Heart left ventricle (tissue), 16 donors: ENCODE data around the gene MSLN. TPM values are rescaled to one million over a fixed set of nuclear protein-coding genes. Genes with fewer than 3 reads are reported as not detected.

ENCODE experiments used
- ATAC-seq, 4 donors: fragments of 200-7000 bp; cut with Tn5 transposase; one replicate each; pipeline ENCODE4 v1.9.1; 2020 to 2022; ENCODE audit warnings: moderate library complexity in 4 of 4, mild to moderate bottlenecking in 3 of 4, moderate number of reproducible peaks in 1 of 4
- DNase-seq, 5 donors: peaks; one replicate each; pipeline ENCODE4 v3.0.0-alpha.2; 2020
- H3K27ac ChIP-seq, 12 donors: fragments of 200-600 bp; sonication (generic) in 4 of 12; one replicate each; pipeline versions ENCODE4 v1.5.0 to v1.8.0; 2016 to 2022; ENCODE audit warnings: mild to moderate bottlenecking in 2 of 12
- H3K27me3 ChIP-seq, 9 donors: fragments of 200-600 bp; sonication (generic) in 2 of 9; one replicate each; pipeline versions ENCODE4 v1.5.1 to v1.8.0; 2016 to 2022; ENCODE audit warnings: mild to moderate bottlenecking in 3 of 9
- H3K36me3 ChIP-seq, 9 donors: fragments of 200-600 bp; sonication (generic) in 2 of 9; one replicate each; pipeline versions ENCODE4 v1.5.0 to v1.8.0; 2018 to 2022; ENCODE audit warnings: mild to moderate bottlenecking in 2 of 9
- H3K4me1 ChIP-seq, 12 donors: fragments of 200-600 bp; sonication (generic) in 4 of 12; one replicate each; pipeline versions ENCODE4 v1.5.0 to v1.8.0; 2016 to 2022; ENCODE audit warnings: mild to moderate bottlenecking in 3 of 12
- H3K4me3 ChIP-seq, 12 donors: fragments of 200-600 bp; sonication (generic) in 4 of 12; one replicate each; pipeline versions ENCODE4 v1.5.0 to v1.8.0; 2017 to 2022; ENCODE audit warnings: mild to moderate bottlenecking in 9 of 12, moderate library complexity in 4 of 12
- H3K9me3 ChIP-seq, 12 donors: fragments of 200-600 bp; sonication (generic) in 4 of 12; one replicate each; pipeline versions ENCODE4 v1.5.0 to v1.8.0; 2016 to 2022; ENCODE audit warnings: mild to moderate bottlenecking in 1 of 12
- CTCF ChIP-seq, 12 donors: fragments of 200-600 bp; sonication (generic) in 4 of 12; IDR thresholded peaks; one replicate each; pipeline versions ENCODE4 v1.5.0 to v1.8.0; 2018 to 2022; ENCODE audit warnings: antibody characterized with exemption in 12 of 12, mild to moderate bottlenecking in 5 of 12
- POLR2A ChIP-seq, 2 donors: fragments of 450-650 bp; IDR thresholded peaks; one replicate each; pipeline ENCODE4 v1.6.1; 2017; ENCODE audit warnings: antibody characterized with exemption in 2 of 2, mild to moderate bottlenecking in 2 of 2, moderate library complexity in 2 of 2
- WGBS, 4 donors: extraction: QIAGEN DNeasy Blood & Tissue Kit in 2 of 4; methylation state at CpG; one replicate each; pipeline versions ENCODE4 v1.1.5 to v1.1.7; 2013 to 2018; 5-methylcytosine and 5-hydroxymethylcytosine counted together
- intact Hi-C, 10 donors: fragments of 100-400 bp; cut with DNase I; formaldehyde crosslinking; loops; one replicate each; pipeline versions ENCODE4 v1.11.1 to v1.14.2; 2022
- polyA plus RNA-seq, 2 donors: library from polyadenylated mRNA; stranded (reverse); fragments of 200-250 nt; gene quantifications; one replicate each; pipeline ENCODE4 v1.2.3, GENCODE V29; 2013
- total RNA-seq, 9 donors: library from RNA; depleted of rRNA in 2 of 9; stranded (reverse); fragments of >200 nt in 2 of 9; fragmentation: NEBNext Ultra II Directional in 3 of 9; extraction: Animal tissue kit (Norgen Biotek cat#: 25700) in 3 of 9; gene quantifications; one replicate each; pipeline versions ENCODE4 v1.1.0 to v1.2.4, GENCODE V29; 2016 to 2023
- donor health status: ischemic (EF 13 %, LVEDD 7.1; RV severe dilation, severe dysfunction).
- donor health status: healthy with polysubstance abuse.
- donor health status: DM: no; HTN: yes; CAD: no.
- donor health status: DM: no; HTN: no; CAD: no.
- donor health status: ischemic (EF 25% LVEDD 6.9; RV normal size, moderate dysfunction).
- donor health status: ischemic (EF 25% LVEDD 5.7; RV mildly dilated, moderate dysfunction).
- donor health status: healthy.
- donor health status: DM: yes; HTN: yes; CAD: no.
- donor health status: ischemic (EF 35%, LVEDD 5.7; RV mildly dilated, moderate dysfunction).
- donor health status: nonischemic (EF 11% LVEDD 7.7; RV severe dilation, severe dysfunction).
- donor health status: DM: yes; HTN: yes; CAD: no.
- donor health status: PGD.
- donor health status: ischemic (EF 29% LVEDD 5.4; RV normal size, mild dysfunction).
- donor health status: nonischemic (EF 23%, LVEDD 6.1; RV moderate dilation, normal function).

Gene MSLN
- total and polyA plus RNA-seq, 11 donors: 0.48 to 82.2 (median 0.50) TPM; not detected in 8

GRCh38 chr16:715477-716199 is 44.9 kb upstream of the MSLN start:
- WGBS, 4 donors: 1 to 9% (median 2%) methylated on average over 9 to 74 of the region's 74 CpGs
- Histone ChIP-seq H3K27ac (peak overlapping the region in 8 of 12 donors; percentile 18 to 58 (median 41)), H3K4me3 (peak overlapping the region; percentile 62 to 93 (median 74)), H3K27me3 (peaks cover 0 to 28% (median 8%) of the 10 kb centered on the region in 9 donors), H3K4me1 (peaks cover 0 to 53% (median 33%) of the 10 kb centered on the region in 12 donors), H3K9me3 (no peaks in the 10 kb centered on the region), H3K36me3 (peaks cover 0 to 4% (median 0%) of the 10 kb centered on the region in 9 donors)
- DNase-seq (no peak), ATAC-seq (peak in 2 of 4 donors; percentile 1 to 2)
- TF ChIP-seq CTCF (IDR thresholded peaks at IDR 0.05) (peak in 3 of 12 donors; percentile 11 to 22 (median 11)), POLR2A (IDR thresholded peaks at IDR 0.05) (peak in 1 of 2 donors; percentile 14)
- intact Hi-C loops: loop anchor here in 1 of 10 donors (5.0 kb wide), 1 partner anchor 342 kb away; no protein-coding TSS in a partner anchor

GRCh38 chr16:716200-716568 is 44.4 kb upstream of the MSLN start:
- Histone ChIP-seq H3K4me1 (peaks cover 0 to 56% (median 34%) of the 10 kb centered on the region in 12 donors), H3K36me3 (peaks cover 0 to 4% (median 0%) of the 10 kb centered on the region in 9 donors), H3K27me3 (peaks cover 0 to 22% (median 4%) of the 10 kb centered on the region in 9 donors), H3K9me3 (no peaks in the 10 kb centered on the region), H3K27ac (peak overlapping the region in 2 of 12 donors; percentile 37 to 58), H3K4me3 (peak overlapping the region in 10 of 12 donors; percentile 62 to 93 (median 75))
- WGBS, 4 donors: 19 to 37% (median 30%) methylated on average over 4 to 12 of the region's 12 CpGs
- TF ChIP-seq CTCF (IDR thresholded peaks at IDR 0.05): no peak
- TF ChIP-seq POLR2A (IDR thresholded peaks at IDR 0.05): no peak
- DNase-seq (no peak), ATAC-seq (no peak)
- intact Hi-C loops: loop anchor here in 1 of 10 donors (5.0 kb wide), 1 partner anchor 341 kb away; no protein-coding TSS in a partner anchor

GRCh38 chr16:716768-717325 is 43.7 kb upstream of the MSLN start:
- Histone ChIP-seq H3K4me1 (peaks cover 4 to 56% (median 40%) of the 10 kb centered on the region in 12 donors), H3K27ac (no peak overlapping the region), H3K9me3 (no peaks in the 10 kb centered on the region), H3K27me3 (peaks cover 0 to 18% (median 0%) of the 10 kb centered on the region in 9 donors), H3K36me3 (peaks cover 0 to 4% (median 0%) of the 10 kb centered on the region in 9 donors), H3K4me3 (peak overlapping the region in 1 of 12 donors; percentile 93)
- ATAC-seq (no peak), DNase-seq (no peak)
- intact Hi-C loops: loop anchor here in 1 of 10 donors (5.0 kb wide), 1 partner anchor 340 kb away; no protein-coding TSS in a partner anchor
- WGBS, 4 donors: 88 to 94% (median 92%) methylated on average over 18 to 29 of the region's 29 CpGs
- TF ChIP-seq POLR2A (IDR thresholded peaks at IDR 0.05) (no peak), CTCF (IDR thresholded peaks at IDR 0.05) (no peak)
